ENCODE measurements around the gene MED12L. TPM values are rescaled to one million over a fixed set of nuclear protein-coding genes. Genes with fewer than 3 reads are reported as not detected.

The MED12L gene
- total RNA-seq, 4 donors from 2014 or later = 0.15 to 0.37 (median 0.22) TPM

- H3K4me3 ChIP-seq (ENCODE audit: low read depth, poor library complexity, severe bottlenecking) = no peak overlapping the region
- no peak for DNase-seq (ENCODE audit: low spot score in 2 of 2)
- no peak for TF ChIP-seq POLR2A (IDR thresholded peaks at IDR 0.05)
- TF ChIP-seq CTCF (IDR thresholded peaks at IDR 0.05) = no peak
- 44 to 51% methylated on average over 1 of the region's 1 CpG for WGBS, 2 donors
- intact Hi-C loops (cut with DNase I; ENCODE audit: low total_unique reads) = no loop called here
Measured at GRCh38 chr3:151218136-151218535, 132.7 kb downstream of the MED12L start.

GRCh38 chr3:151219056-151219455 is 133.6 kb downstream of the MED12L start:
- TF ChIP-seq CTCF (IDR thresholded peaks at IDR 0.05) = no peak
- TF ChIP-seq POLR2A (IDR thresholded peaks at IDR 0.05) = no peak
- DNase-seq (ENCODE audit: low spot score in 2 of 2) = no peak
- 21 to 22% methylated on average over 1 of the region's 1 CpG for WGBS, 2 donors
- H3K4me3 ChIP-seq (ENCODE audit: low read depth, poor library complexity, severe bottlenecking) = no peak overlapping the region
- intact Hi-C loops (cut with DNase I; ENCODE audit: low total_unique reads) = no loop called here

GRCh38 chr3:151224268-151224866 is 138.9 kb downstream of the MED12L start:
- TF ChIP-seq CTCF (IDR thresholded peaks at IDR 0.05) (no peak), POLR2A (IDR thresholded peaks at IDR 0.05) (no peak)
- intact Hi-C loops (cut with DNase I; ENCODE audit: low total_unique reads) = loop anchor here (10.0 kb wide), 2 partner anchors 50 to 60 kb away; no protein-coding TSS in a partner anchor
- H3K4me3 ChIP-seq (ENCODE audit: low read depth, poor library complexity, severe bottlenecking) = no peak overlapping the region
- WGBS, 2 donors = 89 to 91% methylated on average over 4 of the region's 4 CpGs
- DNase-seq (ENCODE audit: low spot score in 2 of 2) = no peak

- TF ChIP-seq CTCF (IDR thresholded peaks at IDR 0.05) (no peak), POLR2A (IDR thresholded peaks at IDR 0.05) (no peak)
- DNase-seq (ENCODE audit: low spot score in 2 of 2) = no peak
- H3K4me3 ChIP-seq (ENCODE audit: low read depth, poor library complexity, severe bottlenecking) = no peak overlapping the region
- intact Hi-C loops (cut with DNase I; ENCODE audit: low total_unique reads) = loop anchor here (10.0 kb wide), 2 partner anchors 51 to 59 kb away; no protein-coding TSS in a partner anchor
- WGBS, 2 donors = 69 to 75% methylated on average over 9 of the region's 9 CpGs
Measured at GRCh38 chr3:151225040-151225975, 139.8 kb downstream of the MED12L start.

GRCh38 chr3:151226088-151226563 is 140.7 kb downstream of the MED12L start:
- no peak for TF ChIP-seq POLR2A (IDR thresholded peaks at IDR 0.05)
- no peak for TF ChIP-seq CTCF (IDR thresholded peaks at IDR 0.05)
- intact Hi-C loops (cut with DNase I; ENCODE audit: low total_unique reads) = loop anchor here (10.0 kb wide), 2 partner anchors 51 to 59 kb away; no protein-coding TSS in a partner anchor
- H3K4me3 ChIP-seq (ENCODE audit: low read depth, poor library complexity, severe bottlenecking) = no peak overlapping the region
- 45 to 63% methylated on average over 4 of the region's 4 CpGs for WGBS, 2 donors
- DNase-seq (ENCODE audit: low spot score in 2 of 2) = no peak

Data from lower leg skin (tissue), 4 donors.